HG03025 (cell line): ENCODE results near the gene ABCG2.
"Not testable (repeated sequence)": the region's sequence is repeated elsewhere in the genome, so short reads cannot be mapped to it uniquely, and the experiment has no call there.

Experiments used
- ATAC-seq: cut with Tn5 transposase; IDR thresholded peaks from one replicate; pipeline ENCODE4 v1.9.1; 2021; ENCODE audit warnings: mild to moderate bottlenecking, moderate library complexity; ENCODE audit not compliant: unreplicated experiment, low FRiP score

Gene ABCG2

DNA sequence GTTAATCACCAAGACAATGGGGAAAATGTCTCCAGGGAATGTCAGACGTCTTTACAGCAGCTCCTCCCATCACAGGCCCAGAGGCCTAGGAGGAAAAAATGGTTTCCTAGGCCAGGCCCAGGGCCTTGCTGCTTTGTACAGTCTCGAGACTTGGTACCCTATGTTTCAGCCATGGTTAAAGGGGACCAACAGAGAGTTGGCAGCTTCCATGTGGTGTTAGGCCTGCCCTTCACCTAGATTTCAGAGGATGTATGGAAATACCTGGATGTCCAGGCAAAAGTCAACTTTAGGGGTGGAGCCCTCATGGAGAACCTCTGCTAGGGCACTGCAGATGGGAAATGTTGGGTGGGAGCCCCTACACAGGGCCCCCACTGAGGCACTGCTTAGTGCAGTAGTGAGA, 38.5 kb downstream of the ABCG2 start:
- ATAC-seq, result no peak

DNA sequence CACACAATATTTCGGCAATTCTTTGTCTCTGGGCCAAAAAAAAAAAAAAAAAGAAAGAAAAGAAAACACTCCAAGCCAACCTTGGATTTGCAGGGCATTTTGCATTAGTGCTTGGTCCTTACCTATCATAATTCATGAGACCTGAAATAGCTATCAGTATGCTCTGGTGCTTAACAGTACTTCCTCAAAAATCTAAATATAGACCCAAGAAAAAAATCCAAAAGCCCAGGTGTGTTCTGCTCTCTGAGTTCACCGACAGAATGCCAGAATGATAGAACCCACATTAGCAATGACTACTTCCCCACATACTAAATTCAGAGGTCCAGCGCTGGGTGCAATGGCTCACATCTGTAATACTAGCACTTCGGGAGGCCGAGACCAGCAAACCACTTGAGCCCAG, 42.9 kb downstream of the ABCG2 start:
- ATAC-seq, result no peak

DNA sequence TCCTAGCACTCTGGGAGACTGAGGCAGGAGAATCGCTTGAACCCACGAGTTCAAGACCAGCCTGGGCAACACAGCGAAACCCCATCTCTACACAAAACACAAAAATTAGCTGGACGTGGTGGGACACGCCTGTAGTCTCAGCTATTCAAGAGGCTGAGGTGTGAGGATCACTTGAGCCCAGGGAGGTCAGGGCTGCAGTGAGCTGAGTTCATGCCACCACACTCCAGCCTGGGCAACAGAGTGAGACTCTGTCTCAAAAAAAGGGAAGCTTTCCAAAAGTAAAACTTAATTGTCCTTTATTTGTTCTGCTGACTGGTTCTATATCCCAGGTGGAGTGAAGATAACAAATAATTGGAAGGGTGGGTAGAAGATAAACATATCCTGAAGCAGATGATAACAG, 45.6 kb downstream of the ABCG2 start:
- ATAC-seq, result no peak

DNA sequence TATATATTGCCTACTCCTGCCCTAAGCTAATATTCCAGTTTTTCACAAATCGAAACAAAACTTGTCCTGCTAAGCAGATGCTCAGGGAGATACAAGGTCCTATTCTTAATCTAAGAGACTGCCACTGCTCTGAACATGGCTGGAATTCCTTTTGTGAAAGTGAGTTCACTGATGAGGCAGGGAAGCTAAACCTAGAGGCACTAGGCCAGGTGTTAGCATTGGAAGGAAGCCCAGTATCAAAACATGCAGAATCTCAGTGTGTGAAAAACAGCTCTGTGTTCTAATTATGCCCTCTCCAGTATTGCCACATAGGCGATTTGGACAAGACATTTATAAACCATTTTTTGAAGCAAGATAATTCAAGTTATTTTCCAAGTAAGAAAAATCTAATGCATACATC, 47.6 kb downstream of the ABCG2 start:
- no peak for ATAC-seq

DNA sequence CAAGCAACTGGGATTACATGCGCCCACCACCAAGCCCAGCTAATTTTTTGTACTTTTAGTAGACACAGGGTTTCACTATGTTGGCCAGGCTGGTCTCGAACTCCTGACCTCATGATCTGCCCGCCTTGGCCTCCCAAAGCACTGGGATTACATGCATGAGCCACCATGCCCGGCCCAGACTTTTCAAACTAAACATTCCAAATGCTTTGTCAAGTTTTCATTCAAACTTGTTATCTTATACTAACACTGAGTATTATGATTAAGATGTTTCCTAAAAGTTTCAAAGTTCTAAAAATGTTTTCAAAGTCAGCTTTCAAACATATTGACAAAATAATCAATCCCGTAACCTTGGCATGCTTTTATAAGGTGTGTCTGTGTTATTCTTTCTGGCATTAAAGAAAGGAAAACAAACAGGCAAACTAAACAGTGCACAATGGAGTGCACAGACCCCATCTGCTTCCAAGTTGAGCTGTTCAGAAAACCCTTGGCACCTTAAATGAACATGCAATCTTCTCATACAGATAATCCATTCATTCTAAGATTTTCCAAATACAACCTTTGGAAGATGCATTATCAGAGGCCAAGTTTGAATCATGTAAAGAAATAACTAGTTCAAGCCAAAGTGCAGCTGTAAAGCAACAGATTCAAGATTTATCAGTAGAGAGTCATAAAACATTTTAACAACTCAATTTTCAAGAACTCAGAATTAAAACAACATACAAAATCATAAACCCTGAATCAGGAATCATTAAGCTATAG, 49.1 kb downstream of the ABCG2 start:
- no peak for ATAC-seq

DNA sequence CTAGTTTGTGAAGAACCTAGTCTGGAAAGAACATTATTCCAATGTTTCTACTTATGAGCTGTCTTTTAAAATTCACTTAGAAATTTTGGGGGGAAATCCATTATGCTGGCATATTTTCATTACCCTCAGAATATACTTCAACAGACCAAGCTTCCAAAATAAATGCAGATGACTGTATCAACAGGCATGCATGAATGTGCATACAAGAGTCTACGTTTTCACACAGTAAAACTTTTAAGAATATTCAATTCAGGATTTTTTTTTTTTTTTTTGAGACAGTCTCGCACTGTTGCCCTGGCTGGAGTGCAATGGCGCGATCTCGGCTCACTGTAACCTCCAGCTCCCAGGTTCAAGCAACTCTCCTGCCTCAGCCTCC, 49.7 kb downstream of the ABCG2 start:
- ATAC-seq, result no peak

DNA sequence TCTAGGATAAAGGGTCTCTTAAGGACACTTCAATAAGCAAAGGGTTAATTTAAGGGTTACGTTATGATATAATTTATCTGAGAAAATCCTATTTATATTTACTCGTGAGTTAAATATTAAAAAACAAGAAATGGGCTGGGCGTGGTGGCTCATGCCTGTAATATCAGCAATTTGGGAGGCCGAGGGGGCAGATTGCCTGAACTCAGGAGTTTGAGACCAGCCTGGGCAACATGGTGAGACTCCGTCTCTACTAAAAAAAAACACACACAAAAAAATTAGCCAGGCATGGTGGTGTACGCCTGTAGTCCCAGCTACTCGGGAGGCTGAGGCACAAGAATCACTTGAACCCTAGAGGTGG, 50.4 kb downstream of the ABCG2 start:
- ATAC-seq, result not testable (repeated sequence)

DNA sequence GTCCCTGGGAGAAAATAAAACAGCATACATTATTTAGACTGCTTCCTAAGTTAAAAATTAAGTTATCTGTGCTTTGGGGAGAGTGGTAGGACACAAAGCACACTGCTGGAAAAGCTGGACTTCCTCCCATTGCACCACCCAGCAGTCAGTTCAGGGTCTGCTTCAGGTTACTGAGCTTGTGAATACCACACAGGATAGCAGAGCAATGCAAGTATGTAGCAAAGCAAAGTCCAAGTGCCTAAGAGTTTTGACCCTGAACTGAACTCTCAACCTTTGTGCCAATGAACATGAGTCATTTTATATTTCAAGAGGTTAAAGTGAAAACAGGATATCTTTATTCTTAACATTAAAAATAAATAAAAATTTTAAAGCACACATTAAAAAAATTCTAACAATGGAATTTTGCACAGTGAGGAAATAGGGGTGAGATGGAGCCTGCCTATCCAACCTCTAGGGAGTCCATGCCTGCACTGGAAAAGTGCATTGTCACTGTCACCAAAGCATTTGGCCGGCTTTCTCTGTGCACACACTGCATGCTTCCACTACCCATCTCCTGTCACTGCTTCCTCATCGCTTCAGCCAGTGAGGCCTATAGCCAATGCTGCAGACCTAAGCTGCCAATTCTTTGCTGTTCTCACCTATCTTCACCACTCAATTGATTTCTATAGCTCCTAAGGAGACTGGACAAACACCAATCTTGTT, 50.9 kb downstream of the ABCG2 start:
- ATAC-seq, result no peak

DNA sequence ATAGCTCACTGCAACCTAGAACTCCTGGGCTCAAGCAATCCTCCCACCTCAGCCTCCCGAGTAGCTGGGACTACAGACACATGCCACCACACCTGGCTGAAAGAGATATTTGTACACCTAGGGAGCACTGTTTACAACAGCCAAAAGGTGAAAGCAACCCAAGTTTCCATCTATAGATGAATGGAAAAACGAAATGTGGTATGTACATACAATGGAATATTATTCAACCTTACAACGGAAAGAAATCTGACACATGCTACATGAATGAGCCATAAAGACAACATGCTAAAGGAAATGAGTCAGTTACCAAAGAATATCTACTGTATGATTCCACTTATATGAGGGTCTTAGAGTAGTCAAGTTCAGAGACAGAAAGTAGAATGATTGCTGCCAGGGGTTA, 52.2 kb downstream of the ABCG2 start:
- ATAC-seq, result no peak

DNA sequence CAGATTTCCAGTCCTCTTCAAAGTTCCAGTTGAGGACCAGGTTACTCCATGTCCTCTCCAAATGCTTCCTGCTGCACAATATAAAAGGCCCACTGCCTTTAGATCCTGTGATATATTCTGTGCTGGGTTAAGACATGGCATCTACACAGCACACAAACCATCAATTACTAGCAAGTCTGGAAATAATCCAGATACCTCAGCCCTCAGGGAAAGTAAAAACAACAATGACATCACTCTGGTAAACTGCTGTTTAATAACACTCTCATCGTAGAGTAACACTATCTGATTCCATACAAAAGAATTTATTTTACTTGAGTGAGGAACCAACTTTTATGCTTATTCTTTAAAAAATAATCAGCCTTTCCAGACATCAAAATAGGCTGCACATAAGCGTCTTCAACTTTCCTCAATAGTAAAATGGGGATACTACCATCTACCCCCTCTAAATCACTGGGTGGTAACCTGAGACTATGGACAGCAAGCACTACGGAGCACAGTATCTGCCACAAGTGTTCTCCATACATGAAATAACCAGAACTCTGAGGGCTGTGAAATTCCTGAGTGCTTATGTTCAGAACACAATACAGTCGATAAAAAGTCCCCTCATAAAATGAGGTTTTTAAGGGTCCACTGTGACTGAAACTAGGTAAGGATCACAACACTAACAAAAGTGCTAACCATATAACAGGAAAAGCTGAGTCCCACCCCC, 53.4 kb downstream of the ABCG2 start:
- ATAC-seq, result no peak

DNA sequence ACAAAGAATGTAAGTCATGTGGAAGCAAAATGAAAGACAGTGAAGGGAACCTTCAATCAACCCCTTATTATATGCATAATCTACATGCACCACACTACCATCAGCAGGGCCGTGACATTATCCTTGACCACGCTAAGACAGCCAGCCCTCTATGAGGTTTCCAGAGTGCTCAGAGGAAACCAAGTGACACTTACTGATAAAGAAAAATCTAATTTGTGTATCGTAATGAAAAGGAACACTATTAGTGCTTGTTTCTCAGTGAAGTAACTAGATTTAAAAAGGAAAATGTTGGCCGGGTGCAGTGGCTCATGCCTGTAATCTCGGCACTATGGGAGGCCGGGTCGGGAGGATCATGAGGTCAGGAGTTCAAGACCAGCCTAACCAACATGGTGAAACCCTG, 56.4 kb downstream of the ABCG2 start:
- ATAC-seq, result no peak

DNA sequence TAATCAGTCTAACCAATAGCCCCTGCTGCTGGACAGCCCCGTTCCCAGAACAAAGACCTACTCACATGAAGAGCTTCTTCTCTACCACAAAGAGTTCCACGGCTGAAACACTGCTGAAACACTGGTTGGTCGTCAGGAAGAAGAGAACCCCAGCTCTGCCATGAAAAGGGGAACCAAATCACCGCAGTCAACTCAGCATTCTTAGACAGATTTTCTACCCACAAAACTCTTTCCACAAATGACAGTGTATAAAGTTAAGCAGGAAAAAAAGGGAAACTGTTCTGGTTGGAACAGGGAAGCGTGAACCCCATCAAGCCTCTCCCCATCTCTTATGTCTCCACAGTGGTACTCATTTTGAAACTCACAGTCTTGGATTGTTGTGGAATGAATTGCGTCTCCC, 57.3 kb downstream of the ABCG2 start:
- ATAC-seq, result no peak

DNA sequence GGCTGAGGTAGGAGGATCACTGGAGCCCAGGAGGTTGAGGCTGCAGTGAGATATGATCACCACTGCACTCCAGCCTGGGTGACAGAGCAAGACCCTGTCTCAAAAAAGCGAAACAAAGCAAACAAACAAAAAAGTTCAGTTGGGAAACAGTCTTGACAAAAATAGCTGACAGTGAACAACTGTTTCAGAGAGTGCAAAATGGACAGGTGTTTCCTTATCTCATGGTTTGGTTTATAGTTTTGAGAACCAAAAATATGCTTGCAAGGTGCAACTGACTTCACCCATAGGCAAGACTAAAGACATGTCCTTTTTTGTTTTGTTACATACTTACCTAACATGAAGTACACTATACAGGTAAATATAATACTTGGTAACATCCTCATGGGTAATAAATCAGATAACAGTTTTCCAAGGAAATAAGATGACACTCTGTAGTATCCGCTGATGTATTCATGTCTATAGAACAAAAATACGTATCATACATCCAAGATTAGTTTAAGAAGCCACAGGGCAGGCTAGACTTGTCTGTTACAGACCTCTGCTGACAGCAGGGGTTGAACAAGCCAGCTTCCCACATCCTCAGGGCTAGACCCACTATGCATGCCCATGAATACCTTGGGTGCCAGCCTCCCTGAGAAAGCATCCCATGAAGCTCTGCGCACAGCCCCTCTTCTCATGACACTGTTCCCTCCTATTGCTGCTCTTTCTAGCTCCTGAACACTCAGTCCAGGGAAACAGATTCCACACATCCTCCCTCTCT, 59.3 kb downstream of the ABCG2 start:
- no peak for ATAC-seq

DNA sequence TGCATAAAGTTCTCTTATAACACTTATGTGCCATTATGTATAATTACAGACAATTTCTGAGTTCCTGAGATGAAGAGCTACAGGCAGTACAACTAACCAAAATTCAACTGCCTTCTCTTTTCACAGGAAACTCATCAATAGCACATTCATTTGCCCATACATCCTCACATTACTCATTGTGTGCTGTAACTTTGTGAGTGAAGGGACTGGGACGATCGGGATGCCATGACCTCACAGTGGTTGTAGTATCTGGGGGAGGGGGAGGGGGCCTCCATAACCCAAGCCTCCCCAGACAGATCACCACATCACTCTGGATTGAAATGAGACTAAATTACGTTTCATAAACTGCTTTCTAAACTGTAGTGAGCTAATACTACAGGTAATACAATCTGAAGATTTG, 60.7 kb downstream of the ABCG2 start:
- ATAC-seq, result no peak

DNA sequence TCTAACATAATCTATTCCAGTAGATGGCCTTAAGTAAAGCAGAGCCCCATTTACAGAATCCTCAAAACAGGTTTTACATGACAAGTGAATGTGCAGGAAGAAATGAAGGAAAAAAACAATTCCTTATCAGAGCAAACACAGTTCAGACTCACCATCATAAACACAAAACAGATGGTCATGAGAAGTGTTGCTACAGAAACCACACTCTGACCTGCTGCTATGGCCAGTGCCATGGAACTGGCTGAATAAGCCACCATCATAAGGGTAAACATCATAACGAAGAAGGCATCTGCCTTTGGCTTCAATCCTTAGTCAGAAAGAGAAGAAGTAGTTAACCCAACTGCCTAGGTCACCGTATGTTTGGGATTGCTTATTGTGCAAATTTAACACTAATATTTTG, 61.1 kb downstream of the ABCG2 start:
- no peak for ATAC-seq

DNA sequence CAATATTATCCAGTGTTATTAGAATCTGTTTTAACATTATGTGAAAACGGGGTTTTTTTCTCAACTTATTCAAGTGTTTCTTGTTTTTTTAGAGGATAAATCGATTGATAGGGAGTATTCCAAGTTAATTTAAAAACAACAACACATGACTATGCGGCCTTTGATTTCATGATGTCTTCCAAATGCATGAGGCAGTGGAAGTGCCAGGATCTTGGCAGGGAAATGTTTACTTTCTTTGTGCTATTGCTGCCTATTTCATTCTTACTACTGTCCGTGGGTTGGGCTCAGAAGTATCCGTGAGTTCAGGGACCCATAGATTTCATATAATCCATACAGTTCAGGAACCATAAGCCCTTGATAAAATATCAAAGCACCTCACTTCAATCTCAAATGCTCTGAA, 64.6 kb downstream of the ABCG2 start:
- ATAC-seq, result no peak

DNA sequence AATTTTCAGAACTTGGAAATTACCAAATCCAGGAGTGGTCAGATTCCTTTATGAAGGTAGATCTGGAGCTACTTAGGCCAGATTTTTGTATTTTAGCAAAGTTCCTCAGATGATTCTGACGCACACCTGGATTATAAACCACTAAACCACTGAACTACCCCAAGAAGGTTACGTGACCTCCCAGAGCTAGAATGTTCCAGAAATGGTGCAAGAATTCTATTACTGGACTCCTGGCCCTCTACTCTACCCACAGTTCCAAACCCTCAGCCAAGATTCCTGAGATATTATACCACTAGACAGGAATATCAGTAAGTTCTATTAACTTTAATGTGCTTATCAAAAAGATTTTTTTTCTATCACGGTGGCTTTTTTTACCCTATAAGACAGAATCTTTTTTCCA, 67.1 kb downstream of the ABCG2 start:
- ATAC-seq, result no peak

DNA sequence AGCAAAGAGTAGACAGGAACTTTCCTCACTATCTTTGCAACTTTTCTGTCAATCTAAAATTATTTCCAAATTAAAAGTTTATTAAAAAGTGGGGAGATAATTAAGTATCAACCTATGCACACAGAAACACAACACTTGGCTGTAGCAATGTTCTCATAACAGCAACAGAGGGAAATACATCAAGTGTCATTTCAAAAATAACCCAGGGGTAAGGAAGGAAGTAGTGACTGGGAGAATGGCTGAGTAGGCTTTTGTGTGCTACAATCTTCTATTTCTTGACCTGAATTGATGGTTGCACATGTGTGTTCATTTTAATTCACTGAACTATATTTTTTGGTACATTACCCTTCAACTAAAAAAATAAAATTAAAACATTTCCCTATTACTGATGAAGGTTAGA, 67.5 kb downstream of the ABCG2 start:
- no peak for ATAC-seq

DNA sequence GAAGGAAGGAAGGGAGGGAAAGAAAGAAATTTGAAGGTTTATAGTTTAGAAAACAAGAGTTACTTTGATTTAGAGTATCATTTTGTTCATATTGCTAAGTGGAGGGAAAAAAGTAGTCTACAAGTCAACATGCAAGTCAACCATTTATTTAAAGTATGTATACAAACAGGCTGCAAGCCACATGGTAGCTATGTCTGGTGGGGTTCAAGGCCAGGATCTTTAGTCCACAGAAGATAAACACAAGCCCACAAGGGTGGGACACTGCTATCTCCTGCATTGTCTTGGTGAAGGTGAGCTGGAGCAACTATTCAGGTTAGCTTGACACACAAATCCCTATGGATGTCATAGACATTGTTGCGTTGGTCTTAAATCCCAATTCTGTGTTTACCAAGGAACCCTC, 71.4 kb downstream of the ABCG2 start:
- ATAC-seq, result no peak

DNA sequence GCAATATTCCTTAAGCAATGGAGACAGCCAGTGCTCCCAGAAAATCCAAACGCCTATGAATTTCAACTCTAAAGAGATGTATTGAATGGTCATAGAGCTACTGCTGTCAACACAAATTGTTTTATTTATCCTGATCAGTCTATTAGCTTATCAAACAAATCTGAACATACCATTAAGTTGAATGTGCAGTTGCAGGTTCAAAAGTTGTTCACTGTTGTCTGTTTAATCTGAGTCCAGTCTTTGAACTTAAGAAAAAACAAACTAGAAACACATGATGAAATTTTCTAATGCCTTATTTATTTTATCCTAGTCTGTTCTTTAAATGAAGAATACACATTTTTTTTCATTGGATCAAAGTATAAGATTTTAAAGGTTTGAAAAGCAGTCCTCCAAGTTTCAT, 77.8 kb downstream of the ABCG2 start:
- no peak for ATAC-seq

DNA sequence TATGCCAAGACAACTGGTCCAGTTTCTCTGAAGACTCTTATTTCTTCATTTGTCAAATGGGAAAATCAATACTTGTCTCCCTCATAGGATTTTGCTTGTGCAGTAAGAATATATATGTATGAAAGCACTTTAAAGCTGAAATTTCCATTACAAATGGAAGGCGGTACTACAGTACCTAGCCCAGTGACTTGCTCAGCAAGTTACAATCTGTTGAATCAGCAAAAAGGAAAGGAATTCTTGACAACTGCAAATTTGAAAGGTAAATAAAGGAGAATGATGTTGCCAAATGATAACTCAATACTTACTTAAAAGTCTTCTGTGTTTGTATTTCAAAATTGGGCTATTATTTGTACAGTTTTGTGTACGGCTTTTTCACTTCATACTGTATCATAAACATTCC, 79.9 kb downstream of the ABCG2 start:
- ATAC-seq, result no peak
